Loucy (cell line): ENCODE data around the gene GNPTG.

Source experiments
- H2AFZ ChIP-seq: fragments of 200-600 bp; sonication (generic); 2 replicates; pipeline ENCODE4 v1.6.0; 2016; ENCODE audit warnings: antibody characterized with exemption, mild to moderate bottlenecking, low read length, moderate library complexity
- H3F3A ChIP-seq: fragments of 200-600 bp; 2 replicates; pipeline ENCODE4 v1.6.0; 2016; ENCODE audit warnings: antibody characterized with exemption, low read depth, mild to moderate bottlenecking
- H3K27me3 ChIP-seq: fragments of 200-600 bp; sonication (generic); 2 replicates; pipeline ENCODE4 v1.6.1; 2014; ENCODE audit warnings: low read length, mild to moderate bottlenecking; ENCODE audit not compliant: insufficient read depth, poor library complexity, severe bottlenecking
- H3K36me3 ChIP-seq: fragments of 200-600 bp; sonication (generic); 2 replicates; pipeline ENCODE4 v1.6.1; 2016; ENCODE audit warnings: low read length; ENCODE audit not compliant: insufficient read depth
- H3K4me1 ChIP-seq: fragments of 200-600 bp; sonication (generic); 2 replicates; pipeline ENCODE4 v1.5.1; 2014; ENCODE audit warnings: low read length, mild to moderate bottlenecking; ENCODE audit not compliant: insufficient read depth, poor library complexity, severe bottlenecking
- H3K4me2 ChIP-seq: fragments of 200-600 bp; sonication (generic); 2 replicates; pipeline ENCODE4 v1.6.0; 2014; ENCODE audit warnings: antibody characterized with exemption, low read length, low read depth, mild to moderate bottlenecking; ENCODE audit not compliant: poor library complexity, severe bottlenecking
- H3K4me3 ChIP-seq: fragments of 200-600 bp; sonication (generic); 2 replicates; pipeline ENCODE4 v1.5.1; 2014; ENCODE audit warnings: low read length, mild to moderate bottlenecking, mixed read lengths; ENCODE audit not compliant: poor library complexity, severe bottlenecking
- H3K79me2 ChIP-seq: fragments of 200-600 bp; sonication (generic); 2 replicates; pipeline ENCODE4 v1.6.1; 2014; ENCODE audit warnings: low read length; ENCODE audit not compliant: insufficient read depth
- H3K9ac ChIP-seq: fragments of 200-600 bp; sonication (generic); 2 replicates; pipeline ENCODE4 v1.6.0; 2014; ENCODE audit warnings: mild to moderate bottlenecking, low read depth, low read length, moderate library complexity; ENCODE audit not compliant: poor library complexity, severe bottlenecking
- H3K9me2 ChIP-seq: fragments of 200-600 bp; sonication (generic); replicated peaks from 2 replicates; pipeline ENCODE4 v1.6.1; 2016; ENCODE audit warnings: low read depth, low read length, mixed read lengths
- H3K9me3 ChIP-seq: fragments of 200-600 bp; sonication (generic); 2 replicates; pipeline ENCODE4 v1.6.1; 2014; ENCODE audit warnings: mild to moderate bottlenecking, antibody characterized with exemption, low read length, low read depth; ENCODE audit not compliant: insufficient read depth
- H4K20me1 ChIP-seq: fragments of 200-600 bp; sonication (generic); 2 replicates; pipeline ENCODE4 v1.6.0; 2014; ENCODE audit warnings: antibody characterized with exemption, low read length, mild to moderate bottlenecking; ENCODE audit not compliant: insufficient read depth, poor library complexity, severe bottlenecking
- CTCF ChIP-seq: fragments of 200-600 bp; sonication (generic); conservative IDR thresholded peaks from 2 replicates; pipeline ENCODE4 v1.5.1; 2014; ENCODE audit warnings: mild to moderate bottlenecking, antibody characterized with exemption, low read length
- EZH2phosphoT487 ChIP-seq: fragments of 200-600 bp; IDR thresholded peaks from 2 replicates; pipeline ENCODE4 v1.6.1; 2018; ENCODE audit warnings: antibody characterized with exemption, mild to moderate bottlenecking, moderate library complexity, borderline replicate concordance

The GNPTG gene

GRCh38 chr16:1387331-1387730 lies 35.6 kb downstream of the GNPTG start:
- Histone ChIP-seq H3K4me3 (no peak overlapping the region), H3F3A (no peaks in the 10 kb centered on the region), H4K20me1 (no peaks in the 10 kb centered on the region), H2AFZ (no peak overlapping the region), H3K9me3 (no peaks in the 10 kb centered on the region), H3K27me3 (no peaks in the 10 kb centered on the region), H3K79me2 (no peaks in the 10 kb centered on the region), H3K4me2 (no peak overlapping the region), H3K9ac (no peak overlapping the region), H3K36me3 (no peaks in the 10 kb centered on the region), H3K9me2 (no peaks in the 10 kb centered on the region), H3K4me1 (no peaks in the 10 kb centered on the region)
- TF ChIP-seq EZH2phosphoT487 (no peak), CTCF (no peak)

- Histone ChIP-seq H3K4me1 (no peaks in the 10 kb centered on the region), H4K20me1 (no peaks in the 10 kb centered on the region), H3K9ac (no peak overlapping the region), H3K36me3 (no peaks in the 10 kb centered on the region), H3F3A (no peaks in the 10 kb centered on the region), H3K9me3 (no peaks in the 10 kb centered on the region), H3K9me2 (no peaks in the 10 kb centered on the region), H3K27me3 (no peaks in the 10 kb centered on the region), H3K4me3 (no peak overlapping the region), H3K4me2 (no peak overlapping the region), H3K79me2 (no peaks in the 10 kb centered on the region), H2AFZ (no peak overlapping the region)
- TF ChIP-seq CTCF: no peak
- TF ChIP-seq EZH2phosphoT487: no peak
Measured at GRCh38 chr16:1389762-1390161, 38.0 kb downstream of the GNPTG start.

GRCh38 chr16:1390239-1390779 lies 38.6 kb downstream of the GNPTG start:
- no peaks in the 10 kb centered on the region for H3K36me3 ChIP-seq
- H3K27me3 ChIP-seq: no peaks in the 10 kb centered on the region
- no peaks in the 10 kb centered on the region for H4K20me1 ChIP-seq
- no peaks in the 10 kb centered on the region for H3K9me3 ChIP-seq
- no peak for TF ChIP-seq CTCF
- no peak for TF ChIP-seq EZH2phosphoT487
- no peaks in the 10 kb centered on the region for H3K9me2 ChIP-seq
- no peaks in the 10 kb centered on the region for H3K79me2 ChIP-seq
- H3K9ac ChIP-seq: no peak overlapping the region
- H3K4me1 ChIP-seq: no peaks in the 10 kb centered on the region
- no peak overlapping the region for H3K4me3 ChIP-seq
- H3F3A ChIP-seq: no peaks in the 10 kb centered on the region
- no peak overlapping the region for H3K4me2 ChIP-seq
- H2AFZ ChIP-seq: no peak overlapping the region
